PFSK-1 (cell line): ENCODE results near the gene RNF168.

Source experiments
- POLR2AphosphoS5 ChIP-seq: IDR thresholded peaks from 2 replicates; pipeline ENCODE4 v1.6.1; 2012; ENCODE audit warnings: low read depth, mild to moderate bottlenecking, control low read depth, low read length, moderate library complexity
- SIN3A ChIP-seq: IDR thresholded peaks from 2 replicates; pipeline ENCODE4 v1.6.1; 2012; ENCODE audit warnings: mild to moderate bottlenecking, low read length, moderate library complexity, borderline replicate concordance; ENCODE audit not compliant: insufficient read depth
- TAF1 ChIP-seq: IDR thresholded peaks from 2 replicates; pipeline ENCODE4 v1.6.1; 2012; ENCODE audit warnings: low read length, control low read depth, borderline replicate concordance; ENCODE audit not compliant: insufficient read depth

DNA sequence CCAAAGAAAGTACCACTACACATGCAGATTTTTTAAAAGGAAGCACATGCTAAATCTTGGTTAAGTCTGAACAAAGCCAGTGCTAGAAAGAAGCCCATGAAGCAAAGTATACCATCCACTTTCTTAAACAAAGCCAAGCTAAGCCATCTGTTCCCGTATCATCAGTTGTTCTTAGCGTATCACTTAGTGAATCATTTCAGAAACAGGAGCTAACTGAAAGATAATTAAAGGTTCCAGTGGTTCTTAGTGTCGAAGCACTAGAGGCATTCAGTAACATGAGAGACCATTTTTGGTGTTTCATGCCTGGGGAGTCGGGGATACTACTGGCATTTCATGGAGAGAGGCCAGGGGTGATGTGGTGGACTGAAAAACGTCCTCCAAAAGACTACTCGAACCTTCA is 84.2 kb downstream of the RNF168 start:
- no peak for TF ChIP-seq POLR2AphosphoS5
- no peak for TF ChIP-seq SIN3A
- TF ChIP-seq TAF1 = no peak
